HEK293 (cell line): ENCODE data around the gene ARHGAP24.
A peak's percentile ranks its signal among the peaks of the same experiment; 100 is the strongest.

Source experiments
- CTCF ChIA-PET: fragments of 350-600 bp; formaldehyde crosslinking; extraction: SDS; loops from one replicate; lab custom pipeline; 2021; ENCODE audit warnings: antibody characterized with exemption; lab: Yijun Ruan, JAX
- POLR2A ChIA-PET: fragments of 300-600 bp; formaldehyde crosslinking; extraction: SDS; loops from one replicate; lab custom pipeline; 2020; ENCODE audit warnings: antibody characterized with exemption, inconsistent platforms; lab: Yijun Ruan, JAX
- H3K27ac ChIP-seq: fragments of 200-500 bp; sonication (Bioruptor generic); 2 replicates; pipeline ENCODE4 v1.5.1; 2014; ENCODE audit warnings: low read depth, low read length, control low read depth, inconsistent platforms; ENCODE audit errors: extremely low read depth
- H3K36me3 ChIP-seq, 2 experiments: fragments of 200-500 bp in 1 of 2; sonication (Bioruptor generic) in 1 of 2; 1 replicate in 1 of 2; 2 replicates in 1 of 2; pipeline ENCODE4 v1.5.1; 2014 to 2017; ENCODE audit warnings: inconsistent platforms in 2 of 2, low read length in 2 of 2; ENCODE audit not compliant: control insufficient read depth in 2 of 2, insufficient read depth in 1 of 2
- H3K4me1 ChIP-seq: fragments of 200-500 bp; sonication (Bioruptor generic); 2 replicates; pipeline ENCODE4 v1.5.1; 2014; ENCODE audit warnings: mild to moderate bottlenecking, low read length, inconsistent platforms; ENCODE audit not compliant: control insufficient read depth, insufficient read depth
- H3K4me3 ChIP-seq: 2 replicates; pipeline ENCODE4 v1.5.1; 2011; ENCODE audit warnings: low read depth, mild to moderate bottlenecking, control low read depth, low read length, moderate library complexity
- H3K9me3 ChIP-seq: fragments of 200-500 bp; sonication (Bioruptor generic); 2 replicates; pipeline ENCODE4 v1.5.1; 2014; ENCODE audit warnings: low read depth, low read length, inconsistent platforms; ENCODE audit not compliant: control insufficient read depth, insufficient read depth
- EGR2 ChIP-seq: fragments of 450-650 bp; formaldehyde crosslinking; IDR thresholded peaks from 2 replicates; pipeline ENCODE4 v1.5.1; 2016; ENCODE audit warnings: low read depth, missing biosample characterization, missing genetic modification characterization
- KLF1 ChIP-seq: fragments of 450-650 bp; formaldehyde crosslinking; IDR thresholded peaks from 2 replicates; pipeline ENCODE4 v1.5.1; 2016; ENCODE audit warnings: missing biosample characterization, missing genetic modification characterization
- SETDB1 ChIP-seq: IDR thresholded peaks from one replicate; pipeline ENCODE4 v1.6.1; 2017; ENCODE audit warnings: mild to moderate bottlenecking, low read length, moderate library complexity, mixed read lengths; ENCODE audit not compliant: insufficient read length
- TCF7L2 ChIP-seq: IDR thresholded peaks from 2 replicates; pipeline ENCODE4 v1.6.1; 2011; ENCODE audit warnings: low read depth, mild to moderate bottlenecking, inconsistent platforms, low read length, moderate library complexity, borderline replicate concordance
- TSHZ1 ChIP-seq: fragments of 450-650 bp; formaldehyde crosslinking; IDR thresholded peaks from 2 replicates; pipeline ENCODE4 v1.5.1; 2016; ENCODE audit warnings: missing biosample characterization, missing genetic modification characterization, borderline replicate concordance
- ZBTB26 ChIP-seq: fragments of 450-650 bp; formaldehyde crosslinking; optimal IDR thresholded peaks from 2 replicates; pipeline ENCODE3; 2016; ENCODE audit warnings: missing biosample characterization, mild to moderate bottlenecking, missing genetic modification characterization
- ZIC2 ChIP-seq: fragments of 450-650 bp; formaldehyde crosslinking; IDR thresholded peaks from 2 replicates; pipeline ENCODE4 v1.5.1; 2016; ENCODE audit warnings: missing biosample characterization, missing genetic modification characterization
- ZNF132 ChIP-seq: fragments of 450-650 bp; formaldehyde crosslinking; IDR thresholded peaks from 2 replicates; pipeline ENCODE4 v1.5.1; 2017; ENCODE audit warnings: missing biosample characterization, missing genetic modification characterization, borderline replicate concordance
- ZNF157 ChIP-seq: fragments of 450-650 bp; formaldehyde crosslinking; IDR thresholded peaks from 2 replicates; pipeline ENCODE4 v1.5.1; 2016; ENCODE audit warnings: missing biosample characterization, missing genetic modification characterization
- ZNF16 ChIP-seq: fragments of 450-650 bp; formaldehyde crosslinking; IDR thresholded peaks from 2 replicates; pipeline ENCODE4 v1.5.1; 2016; ENCODE audit warnings: low read depth, missing biosample characterization, missing genetic modification characterization
- ZNF221 ChIP-seq: fragments of 450-650 bp; formaldehyde crosslinking; IDR thresholded peaks from 2 replicates; pipeline ENCODE4 v1.5.1; 2017; ENCODE audit warnings: missing biosample characterization, missing genetic modification characterization, borderline replicate concordance
- ZNF24 ChIP-seq: fragments of 450-650 bp; formaldehyde crosslinking; IDR thresholded peaks from 2 replicates; pipeline ENCODE4 v1.5.1; 2016; ENCODE audit warnings: missing biosample characterization, missing genetic modification characterization
- ZNF350 ChIP-seq: fragments of 450-650 bp; formaldehyde crosslinking; IDR thresholded peaks from 2 replicates; pipeline ENCODE4 v1.5.0; 2017; ENCODE audit warnings: missing biosample characterization, mild to moderate bottlenecking, missing genetic modification characterization
- ZNF394 ChIP-seq: fragments of 450-650 bp; formaldehyde crosslinking; IDR thresholded peaks from 2 replicates; pipeline ENCODE4 v1.5.1; 2016; ENCODE audit warnings: missing biosample characterization, missing genetic modification characterization, mild to moderate bottlenecking, moderate library complexity, borderline replicate concordance
- ZNF501 ChIP-seq: fragments of 450-650 bp; formaldehyde crosslinking; IDR thresholded peaks from 2 replicates; pipeline ENCODE4 v1.5.1; 2016; ENCODE audit warnings: missing biosample characterization, missing genetic modification characterization
- ZNF76 ChIP-seq: fragments of 450-650 bp; formaldehyde crosslinking; IDR thresholded peaks from 2 replicates; pipeline ENCODE4; 2016; ENCODE audit warnings: low read depth, missing biosample characterization, missing genetic modification characterization, borderline replicate concordance
- ZNF777 ChIP-seq: fragments of 450-650 bp; formaldehyde crosslinking; IDR thresholded peaks from 2 replicates; pipeline ENCODE4 v1.5.1; 2017; ENCODE audit warnings: missing biosample characterization, missing genetic modification characterization, borderline replicate concordance
- TF ChIP-seq, protein P1 (sequence below): fragments of 450-650 bp; formaldehyde crosslinking; IDR thresholded peaks from 2 replicates; pipeline ENCODE4 v1.5.1; 2017; ENCODE audit warnings: missing biosample characterization, missing genetic modification characterization
- TF ChIP-seq, protein P2 (sequence below): fragments of 450-650 bp; formaldehyde crosslinking; IDR thresholded peaks from 2 replicates; pipeline ENCODE4 v1.5.1; 2017; ENCODE audit warnings: missing biosample characterization, missing genetic modification characterization

The ARHGAP24 gene

DNA sequence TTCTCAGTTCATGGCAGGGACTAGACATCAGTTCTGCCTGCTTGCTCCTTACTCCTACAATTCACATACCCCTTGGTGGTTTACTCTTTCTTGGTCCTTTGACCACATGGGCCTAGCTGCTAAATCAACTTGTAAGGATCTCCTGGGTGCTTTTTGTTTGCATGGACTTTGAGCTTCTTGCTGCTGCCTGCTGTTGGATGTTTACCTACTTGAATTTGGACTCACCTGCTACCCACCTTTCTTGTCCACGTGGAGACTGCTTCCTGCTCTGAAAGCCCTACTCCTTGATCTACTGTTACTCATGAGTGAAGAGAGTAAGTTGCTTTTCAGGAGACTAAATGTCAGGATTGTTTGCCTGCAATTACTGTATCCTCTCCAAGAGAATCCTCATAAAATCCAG lies 15.2 kb upstream of the ARHGAP24 start (continued):
- no peak for TF ChIP-seq ZNF24
- TF ChIP-seq ZIC2 (tag by site-specific recombination) = no peak
- TF ChIP-seq ZNF394 (tag by site-specific recombination) = no peak
- no peak for TF ChIP-seq EGR2 (tag by site-specific recombination)

DNA sequence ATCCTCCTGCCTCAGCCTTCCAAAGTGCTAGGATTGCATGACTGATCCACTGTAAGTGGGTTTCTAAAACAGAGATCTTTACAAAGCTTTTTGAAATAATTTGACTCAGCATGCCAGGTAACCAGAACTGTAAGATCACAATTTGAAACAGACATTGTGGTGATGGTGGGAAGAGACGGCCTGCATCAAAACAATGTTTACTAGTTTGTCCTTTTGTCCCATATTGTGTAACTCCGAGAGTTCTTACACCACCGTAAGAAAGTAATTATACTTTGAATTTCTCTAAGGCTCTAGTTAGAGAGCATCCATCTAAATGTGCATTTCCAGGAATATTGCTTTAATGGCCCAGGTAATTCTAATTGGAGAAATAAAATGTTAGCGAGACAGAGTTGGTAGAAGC lies 594 bp upstream of the ARHGAP24 start:
- no peak for TF ChIP-seq ZNF16 (tag by site-specific recombination)
- TF ChIP-seq ZNF157 = no peak
- TF ChIP-seq, protein P1, sequence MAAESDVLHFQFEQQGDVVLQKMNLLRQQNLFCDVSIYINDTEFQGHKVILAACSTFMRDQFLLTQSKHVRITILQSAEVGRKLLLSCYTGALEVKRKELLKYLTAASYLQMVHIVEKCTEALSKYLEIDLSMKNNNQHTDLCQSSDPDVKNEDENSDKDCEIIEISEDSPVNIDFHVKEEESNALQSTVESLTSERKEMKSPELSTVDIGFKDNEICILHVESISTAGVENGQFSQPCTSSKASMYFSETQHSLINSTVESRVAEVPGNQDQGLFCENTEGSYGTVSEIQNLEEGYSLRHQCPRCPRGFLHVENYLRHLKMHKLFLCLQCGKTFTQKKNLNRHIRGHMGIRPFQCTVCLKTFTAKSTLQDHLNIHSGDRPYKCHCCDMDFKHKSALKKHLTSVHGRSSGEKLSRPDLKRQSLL (tag by site-specific recombination) = no peak
- no peak for TF ChIP-seq SETDB1
- no peak for TF ChIP-seq ZBTB26 (tag by site-specific recombination)
- TF ChIP-seq TSHZ1 (tag by site-specific recombination) = no peak
- no peak for TF ChIP-seq ZNF501 (tag by site-specific recombination)
- TF ChIP-seq ZNF221 (tag by site-specific recombination) = no peak
- no peak for TF ChIP-seq TCF7L2
- no peak for TF ChIP-seq ZNF777 (tag by site-specific recombination)
- no peaks in the 10 kb centered on the region for H3K36me3 ChIP-seq
- no peak overlapping the region for H3K4me3 ChIP-seq
- ChIA-PET CTCF (interaction anchor here (1.1 kb wide), 1 partner anchor 273 kb away, joined by 4 read pairs; no protein-coding TSS in a partner anchor), POLR2A (interaction anchor here (0.6 to 2.0 kb wide), 3 partner anchors 14 to 166 kb away, joined by 3 to 8 read pairs (median 6); no protein-coding TSS in a partner anchor)
- no peaks in the 10 kb centered on the region for H3K9me3 ChIP-seq
- H3K4me1 ChIP-seq = 0 out of 2 replicates have a peak, but pooled peaks cover 2% of the 10 kb centered on the region
- H3K27ac ChIP-seq = no peak overlapping the region

DNA sequence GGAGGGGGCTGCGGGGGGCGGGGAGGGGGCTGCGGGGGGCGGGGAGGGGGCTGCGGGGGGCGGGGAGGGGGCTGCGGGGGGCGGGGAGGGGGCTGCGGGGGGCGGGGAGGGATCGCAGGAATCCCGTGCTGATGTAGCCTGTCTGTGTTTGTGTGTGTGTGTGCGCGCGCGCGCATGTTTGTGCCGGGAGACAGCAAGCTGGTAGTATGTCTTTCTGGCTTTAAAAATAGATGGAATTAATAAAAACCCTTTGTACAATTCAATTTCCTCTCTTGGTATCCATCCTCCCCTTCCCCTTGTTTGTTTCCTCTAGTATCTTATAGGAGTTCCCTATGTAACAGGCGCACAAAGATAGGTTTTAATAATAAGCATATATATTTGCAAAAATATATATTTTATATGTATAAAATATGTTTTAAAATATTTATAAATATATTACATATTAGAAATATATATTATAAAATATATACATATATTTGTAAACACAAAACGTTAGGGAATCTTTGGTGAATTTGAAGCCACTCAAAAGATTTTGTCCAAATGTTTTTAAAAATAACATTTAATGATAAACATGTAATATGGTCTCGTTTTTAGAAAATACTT lies 782 bp downstream of the ARHGAP24 start:
- ChIA-PET CTCF (interaction anchor here (0.6 to 1.1 kb wide), 3 partner anchors 53 to 351 kb away, joined by 3 to 4 read pairs (median 3); no protein-coding TSS in a partner anchor), POLR2A (interaction anchor here (0.6 to 2.0 kb wide), 5 partner anchors 13 to 268 kb away, joined by 3 to 8 read pairs (median 3); no protein-coding TSS in a partner anchor)
- Histone ChIP-seq H3K36me3 (no peaks in the 10 kb centered on the region), H3K4me1 (0 out of 2 replicates have a peak, but pooled peaks cover 2% of the 10 kb centered on the region), H3K9me3 (no peaks in the 10 kb centered on the region), H3K4me3 (peak overlapping the region; percentile 54), H3K27ac (no peak overlapping the region)
- TF ChIP-seq ZIC2 (tag by site-specific recombination) = no peak
- TF ChIP-seq ZNF76 (tag by site-specific recombination) = no peak
- no peak for TF ChIP-seq KLF1 (tag by site-specific recombination)
- no peak for TF ChIP-seq ZNF132 (tag by site-specific recombination)
- TF ChIP-seq, protein P2, sequence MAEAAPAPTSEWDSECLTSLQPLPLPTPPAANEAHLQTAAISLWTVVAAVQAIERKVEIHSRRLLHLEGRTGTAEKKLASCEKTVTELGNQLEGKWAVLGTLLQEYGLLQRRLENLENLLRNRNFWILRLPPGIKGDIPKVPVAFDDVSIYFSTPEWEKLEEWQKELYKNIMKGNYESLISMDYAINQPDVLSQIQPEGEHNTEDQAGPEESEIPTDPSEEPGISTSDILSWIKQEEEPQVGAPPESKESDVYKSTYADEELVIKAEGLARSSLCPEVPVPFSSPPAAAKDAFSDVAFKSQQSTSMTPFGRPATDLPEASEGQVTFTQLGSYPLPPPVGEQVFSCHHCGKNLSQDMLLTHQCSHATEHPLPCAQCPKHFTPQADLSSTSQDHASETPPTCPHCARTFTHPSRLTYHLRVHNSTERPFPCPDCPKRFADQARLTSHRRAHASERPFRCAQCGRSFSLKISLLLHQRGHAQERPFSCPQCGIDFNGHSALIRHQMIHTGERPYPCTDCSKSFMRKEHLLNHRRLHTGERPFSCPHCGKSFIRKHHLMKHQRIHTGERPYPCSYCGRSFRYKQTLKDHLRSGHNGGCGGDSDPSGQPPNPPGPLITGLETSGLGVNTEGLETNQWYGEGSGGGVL = 0 out of 2 replicates have a peak, but pooled peaks have one; percentile 5
- TF ChIP-seq ZNF350 (tag by site-specific recombination) = no peak
